ENCODE measurements around the gene TTC34.

GRCh38 chr1:2611621-2612437, 189.7 kb downstream of the TTC34 start:
- TF ChIP-seq, protein P1, sequence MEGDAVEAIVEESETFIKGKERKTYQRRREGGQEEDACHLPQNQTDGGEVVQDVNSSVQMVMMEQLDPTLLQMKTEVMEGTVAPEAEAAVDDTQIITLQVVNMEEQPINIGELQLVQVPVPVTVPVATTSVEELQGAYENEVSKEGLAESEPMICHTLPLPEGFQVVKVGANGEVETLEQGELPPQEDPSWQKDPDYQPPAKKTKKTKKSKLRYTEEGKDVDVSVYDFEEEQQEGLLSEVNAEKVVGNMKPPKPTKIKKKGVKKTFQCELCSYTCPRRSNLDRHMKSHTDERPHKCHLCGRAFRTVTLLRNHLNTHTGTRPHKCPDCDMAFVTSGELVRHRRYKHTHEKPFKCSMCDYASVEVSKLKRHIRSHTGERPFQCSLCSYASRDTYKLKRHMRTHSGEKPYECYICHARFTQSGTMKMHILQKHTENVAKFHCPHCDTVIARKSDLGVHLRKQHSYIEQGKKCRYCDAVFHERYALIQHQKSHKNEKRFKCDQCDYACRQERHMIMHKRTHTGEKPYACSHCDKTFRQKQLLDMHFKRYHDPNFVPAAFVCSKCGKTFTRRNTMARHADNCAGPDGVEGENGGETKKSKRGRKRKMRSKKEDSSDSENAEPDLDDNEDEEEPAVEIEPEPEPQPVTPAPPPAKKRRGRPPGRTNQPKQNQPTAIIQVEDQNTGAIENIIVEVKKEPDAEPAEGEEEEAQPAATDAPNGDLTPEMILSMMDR (conservative IDR thresholded peaks at IDR 0.05 in 1 of 2, IDR thresholded peaks at IDR 0.05 in 1 of 2; ENCODE audit: low read depth in 1 of 2, low read length in 2 of 2), result no peak
- no peak for TF ChIP-seq EZH2 (IDR thresholded peaks at IDR 0.05; ENCODE audit: low read length, missing control alignments)

Measured in fibroblast of lung (primary cell).